ENCODE data around the gene AP1M1.
"Not testable (repeated sequence)": the region's sequence is repeated elsewhere in the genome, so short reads cannot be mapped to it uniquely, and the experiment has no call there.

Gene AP1M1

DNA sequence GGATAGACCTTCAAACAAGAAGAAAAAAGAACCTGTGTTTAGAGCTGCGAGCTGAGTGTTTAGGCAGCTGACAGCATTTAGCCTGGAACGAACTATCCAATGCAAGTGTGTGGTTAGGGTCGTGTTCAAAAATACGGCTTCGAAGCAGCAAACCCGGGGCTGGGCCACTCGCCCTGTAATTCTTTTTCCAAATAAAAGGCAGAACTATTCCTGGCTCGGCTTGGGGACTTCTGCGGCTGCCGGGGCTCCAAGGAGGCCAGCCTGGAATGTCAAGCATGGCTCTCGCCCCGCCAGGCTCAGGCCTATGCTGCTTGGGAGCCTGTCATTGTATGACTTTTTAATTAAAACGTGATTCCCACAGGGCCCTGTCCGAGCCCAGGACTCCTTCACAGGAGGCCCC is 75.2 kb downstream of the AP1M1 start:
- CTCF ChIA-PET = interaction anchor here (0.6 to 0.7 kb wide), 3 partner anchors 15 to 135 kb away, joined by 3 to 4 read pairs (median 3); no protein-coding TSS in a partner anchor

DNA sequence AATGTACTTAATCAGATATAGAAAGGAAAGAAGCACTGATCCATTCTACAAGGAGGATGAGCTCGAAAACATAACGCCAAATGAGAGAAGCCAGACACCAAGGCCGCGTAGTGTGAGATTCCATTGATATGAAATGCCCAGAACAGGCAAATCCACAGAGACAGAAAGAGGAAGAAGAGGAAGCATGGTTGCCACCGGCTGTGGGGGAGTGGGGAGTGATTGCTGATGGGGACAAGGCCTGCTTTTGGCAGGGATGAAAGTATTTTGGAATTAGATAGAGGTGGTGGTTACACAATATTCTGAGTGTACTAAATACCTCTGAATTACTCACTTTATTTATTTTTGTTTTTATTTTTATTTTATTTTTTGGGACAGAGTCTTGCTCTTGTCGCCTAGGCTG is 76.7 kb downstream of the AP1M1 start:
- ChIA-PET CTCF (interaction anchor here (0.6 to 0.7 kb wide), 2 partner anchors 16 to 131 kb away, joined by 3 to 4 read pairs; partner anchors contain the start of gene HSH2D), POLR2A (ENCODE audit: low non-redundant PET) (no interaction called here)
- TF ChIP-seq, protein P1, sequence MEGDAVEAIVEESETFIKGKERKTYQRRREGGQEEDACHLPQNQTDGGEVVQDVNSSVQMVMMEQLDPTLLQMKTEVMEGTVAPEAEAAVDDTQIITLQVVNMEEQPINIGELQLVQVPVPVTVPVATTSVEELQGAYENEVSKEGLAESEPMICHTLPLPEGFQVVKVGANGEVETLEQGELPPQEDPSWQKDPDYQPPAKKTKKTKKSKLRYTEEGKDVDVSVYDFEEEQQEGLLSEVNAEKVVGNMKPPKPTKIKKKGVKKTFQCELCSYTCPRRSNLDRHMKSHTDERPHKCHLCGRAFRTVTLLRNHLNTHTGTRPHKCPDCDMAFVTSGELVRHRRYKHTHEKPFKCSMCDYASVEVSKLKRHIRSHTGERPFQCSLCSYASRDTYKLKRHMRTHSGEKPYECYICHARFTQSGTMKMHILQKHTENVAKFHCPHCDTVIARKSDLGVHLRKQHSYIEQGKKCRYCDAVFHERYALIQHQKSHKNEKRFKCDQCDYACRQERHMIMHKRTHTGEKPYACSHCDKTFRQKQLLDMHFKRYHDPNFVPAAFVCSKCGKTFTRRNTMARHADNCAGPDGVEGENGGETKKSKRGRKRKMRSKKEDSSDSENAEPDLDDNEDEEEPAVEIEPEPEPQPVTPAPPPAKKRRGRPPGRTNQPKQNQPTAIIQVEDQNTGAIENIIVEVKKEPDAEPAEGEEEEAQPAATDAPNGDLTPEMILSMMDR (conservative IDR thresholded peaks at IDR 0.05; ENCODE audit: low read depth) = no peak
- H3K27ac ChIP-seq = no peak overlapping the region
- DNase-seq (ENCODE audit: low spot score) = no peak

More for the DNA sequence above, 75.2 kb downstream of the AP1M1 start:
- DNase-seq (ENCODE audit: low spot score) = no peak
- TF ChIP-seq, protein P1 (conservative IDR thresholded peaks at IDR 0.05; ENCODE audit: low read depth) = no peak
- no peak overlapping the region for H3K27ac ChIP-seq
- POLR2A ChIA-PET (ENCODE audit: low non-redundant PET) = no interaction called here

DNA sequence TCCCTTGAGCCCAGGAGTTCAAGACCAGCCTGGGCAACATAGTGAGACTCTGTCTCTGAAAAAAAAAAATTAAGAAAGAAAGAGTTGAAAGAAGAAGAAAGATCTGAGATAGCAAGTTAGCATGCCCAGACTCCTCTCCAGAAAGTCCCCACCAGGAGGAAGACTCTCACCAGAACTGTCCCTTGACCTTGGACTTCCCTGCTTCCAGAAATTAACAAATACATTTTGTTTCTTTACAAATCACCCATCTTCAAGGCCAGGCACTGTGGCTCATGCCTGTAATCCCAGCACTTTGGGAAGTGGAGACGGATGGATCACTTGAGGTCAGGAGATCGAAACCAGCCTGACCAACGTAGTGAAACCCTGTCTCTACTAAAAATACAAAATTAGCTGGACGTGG is 82.6 kb downstream of the AP1M1 start:
- TF ChIP-seq, protein P1 (conservative IDR thresholded peaks at IDR 0.05; ENCODE audit: low read depth) = no peak
- POLR2A ChIA-PET (ENCODE audit: low non-redundant PET) = no interaction called here
- DNase-seq (ENCODE audit: low spot score) = no peak
- H3K27ac ChIP-seq = no peak overlapping the region
- CTCF ChIA-PET = no interaction called here

DNA sequence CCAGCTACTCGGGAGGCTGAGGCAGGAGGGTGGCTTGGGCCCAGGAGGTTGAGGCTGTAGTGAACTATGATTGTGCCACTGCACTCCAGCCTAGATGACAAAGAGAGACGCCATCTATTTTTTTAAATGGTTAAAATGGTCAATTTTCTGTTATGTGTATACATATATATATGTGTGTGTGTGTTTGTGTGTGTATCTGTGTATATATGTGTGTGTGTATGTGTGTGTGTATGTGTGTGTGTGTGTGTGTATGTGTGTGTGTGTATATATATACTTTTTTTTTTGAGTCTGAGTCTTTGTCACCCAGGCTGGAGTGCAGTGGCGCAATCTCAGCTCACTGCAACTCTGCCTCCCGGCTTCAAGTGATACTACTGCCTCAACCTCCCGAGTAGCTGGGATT is 84.0 kb downstream of the AP1M1 start:
- DNase-seq (ENCODE audit: low spot score) = no peak
- TF ChIP-seq, protein P1 (conservative IDR thresholded peaks at IDR 0.05; ENCODE audit: low read depth) = no peak
- H3K27ac ChIP-seq = no peak overlapping the region
- ChIA-PET CTCF (interaction anchor here (0.5 to 0.8 kb wide), 2 partner anchors 35 to 95 kb away, joined by 3 to 4 read pairs; no protein-coding TSS in a partner anchor), POLR2A (ENCODE audit: low non-redundant PET) (no interaction called here)

DNA sequence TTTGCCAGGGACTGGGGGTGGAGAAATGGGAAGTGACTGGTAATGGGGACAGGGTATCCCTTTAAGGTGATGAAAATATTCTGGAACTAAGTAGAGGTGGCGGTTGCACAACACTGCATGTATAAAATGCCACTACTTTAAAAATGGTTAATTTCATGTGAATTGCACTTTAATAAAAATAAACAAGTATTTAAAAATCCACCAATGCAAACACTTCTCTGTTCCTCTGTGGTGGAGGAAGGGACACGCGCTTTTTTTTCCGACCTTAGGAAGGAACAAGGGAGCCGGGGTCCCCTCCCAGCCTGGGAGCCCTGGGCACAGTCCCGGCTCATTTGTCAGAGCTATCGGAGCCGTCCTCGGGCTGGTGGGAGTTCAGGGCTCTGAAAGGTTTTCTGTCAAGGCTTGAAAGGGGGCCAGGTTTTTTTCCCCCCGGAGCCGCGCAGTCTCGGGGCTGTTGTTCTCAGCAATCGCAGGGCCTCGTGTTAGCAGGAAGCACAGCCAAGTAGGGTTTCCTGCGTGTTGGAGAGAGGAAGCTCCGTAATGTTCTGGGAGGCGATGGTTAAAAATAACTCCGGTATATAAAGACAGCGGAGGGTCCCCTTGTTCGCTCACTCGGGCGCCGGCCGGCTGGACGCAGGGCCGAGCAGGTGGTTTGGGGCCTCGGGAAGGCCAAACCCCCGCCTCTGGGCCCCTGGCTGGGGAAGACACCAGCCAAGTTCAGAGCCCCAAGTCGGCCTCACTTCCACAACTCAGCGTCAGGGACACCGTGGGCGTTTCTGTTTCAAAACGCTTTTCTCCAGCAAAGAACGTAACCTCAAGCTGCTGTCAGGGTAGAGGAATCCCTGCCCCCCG is 85.7 kb downstream of the AP1M1 start:
- POLR2A ChIA-PET (ENCODE audit: low non-redundant PET) = no interaction called here

DNA sequence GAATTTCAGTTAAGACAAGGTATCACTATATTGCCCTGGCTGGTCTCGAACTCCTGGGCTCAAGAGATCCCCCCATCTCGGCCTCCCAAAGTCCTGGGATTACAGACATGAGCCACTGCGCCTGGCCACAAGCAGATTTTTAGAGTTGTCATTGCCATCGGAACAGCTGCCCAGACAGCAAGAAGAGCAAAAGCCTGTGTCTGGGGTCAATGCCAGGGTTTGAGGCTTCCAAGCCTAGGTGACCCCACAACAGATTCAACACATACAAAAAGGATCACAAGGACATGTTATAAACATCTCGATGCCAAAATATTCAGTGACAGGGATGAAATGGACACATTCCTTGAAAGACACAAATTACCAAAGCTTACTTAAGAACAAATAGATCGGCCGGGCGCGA is 86.8 kb downstream of the AP1M1 start:
- ChIA-PET POLR2A (ENCODE audit: low non-redundant PET) (no interaction called here), CTCF (interaction anchor here (0.7 kb wide), 1 partner anchor 226 kb away, joined by 3 read pairs; no protein-coding TSS in a partner anchor)
- DNase-seq (ENCODE audit: low spot score) = no peak
- no peak overlapping the region for H3K27ac ChIP-seq
- TF ChIP-seq, protein P1 (conservative IDR thresholded peaks at IDR 0.05; ENCODE audit: low read depth) = no peak

More for the DNA sequence above, 85.7 kb downstream of the AP1M1 start:
- no peak overlapping the region for H3K27ac ChIP-seq
- CTCF ChIA-PET = no interaction called here
- TF ChIP-seq, protein P1 (conservative IDR thresholded peaks at IDR 0.05; ENCODE audit: low read depth) = no peak
- DNase-seq (ENCODE audit: low spot score) = no peak

DNA sequence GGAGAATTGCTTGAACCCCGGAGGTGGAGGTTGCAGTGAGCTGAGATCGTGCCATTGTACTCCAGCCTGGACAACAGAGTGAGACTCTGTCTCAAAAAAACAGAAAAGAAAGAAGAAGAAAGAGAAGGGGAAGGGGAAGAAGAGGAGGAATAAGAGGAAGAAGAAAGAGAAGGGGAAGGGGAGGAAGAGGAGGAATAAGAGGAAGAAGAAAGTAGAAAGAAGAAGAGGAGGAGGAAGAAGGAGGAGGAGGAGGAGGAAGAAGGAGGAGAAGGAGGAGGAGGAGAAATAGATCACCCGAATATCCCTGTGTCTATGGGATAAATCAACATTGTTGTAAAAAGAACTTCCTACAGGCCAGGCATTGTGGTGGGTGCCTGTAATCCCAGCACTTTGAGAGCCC is 87.4 kb downstream of the AP1M1 start:
- CTCF ChIA-PET; DNase-seq (ENCODE audit: low spot score): not testable (repeated sequence)

More for the DNA sequence above, 87.4 kb downstream of the AP1M1 start:
- POLR2A ChIA-PET (ENCODE audit: low non-redundant PET); H3K27ac ChIP-seq: not testable (repeated sequence)

All from RWPE1 (cell line).